ENCODE measurements around the gene HIP1R. TPM values are rescaled to one million over a fixed set of nuclear protein-coding genes. Genes with fewer than 3 reads are reported as not detected.

The HIP1R gene
- total RNA-seq, 1 experiment from 2014 or later, result 36.7 TPM

GRCh38 chr12:122790393-122791075 lies 44.7 kb upstream of the HIP1R start:
- DNase-seq (ENCODE audit: low read depth, low spot score) (no peak), ATAC-seq (no peak)
- in situ Hi-C loops (cut with HindIII; ENCODE audit: low pct_unique_long_range_greater_than_20kb, low sequenced_read_pairs) (no loop called here), intact Hi-C loops (cut with micrococcal nuclease; ENCODE audit: unreplicated experiment) (loop anchor here (10.0 kb wide), 1 partner anchor 164 kb away; no protein-coding TSS in a partner anchor)
- Histone ChIP-seq H3K27me3 (ENCODE audit: control insufficient read depth, insufficient read depth, low read length) (no peaks in the 10 kb centered on the region), H3K27ac (ENCODE audit: low read length) (no peak overlapping the region), H3K36me3 (ENCODE audit: control insufficient read depth, insufficient read depth, low read length) (no peaks in the 10 kb centered on the region), H3K9me3 (ENCODE audit: control insufficient read depth, insufficient read depth, low read depth, low read length) (no peaks in the 10 kb centered on the region), H3K4me1 (ENCODE audit: control insufficient read depth, insufficient read depth, low read length) (no peaks in the 10 kb centered on the region), H3K4me3 (ENCODE audit: low read depth in 2 of 2, low read length in 2 of 2) (no peak overlapping the region)
- POLR2A ChIA-PET, result interaction anchor here (0.5 to 0.6 kb wide), 2 partner anchors 10 to 14 kb away, joined by 3 read pairs; no protein-coding TSS in a partner anchor
- CTCF ChIA-PET, result interaction anchor here (0.5 to 0.6 kb wide), 2 partner anchors 15 to 161 kb away, joined by 3 to 7 read pairs; no protein-coding TSS in a partner anchor
- BruUV-seq (replicated peaks), result no TSS peak
- no peak for TF ChIP-seq CTCF (IDR thresholded peaks at IDR 0.05)
- no peak for TF ChIP-seq POLR2AphosphoS5 (IDR thresholded peaks at IDR 0.05; ENCODE audit: low read depth, low read length)
- TF ChIP-seq TCF7L2 (IDR thresholded peaks at IDR 0.05; ENCODE audit: low read depth, low read length), result no peak
- no peak for TF ChIP-seq REST (IDR thresholded peaks at IDR 0.05; ENCODE audit: insufficient read depth in 1 of 2, low read depth in 2 of 2, low read length in 1 of 2)
- no peak for TF ChIP-seq SIN3A (IDR thresholded peaks at IDR 0.05; ENCODE audit: borderline replicate concordance, insufficient read depth, low read depth, low read length)

- ChIA-PET POLR2A (no interaction called here), CTCF (interaction anchor here (0.6 to 2.6 kb wide), 8 partner anchors 11 to 159 kb away, joined by 3 to 21 read pairs (median 4); partner anchors contain the start of gene HIP1R)
- peak; percentile 81 for ATAC-seq
- DNase-seq (ENCODE audit: low read depth, low spot score), result peak; percentile 41
- H3K36me3 ChIP-seq (ENCODE audit: control insufficient read depth, insufficient read depth, low read length), result no peaks in the 10 kb centered on the region
- no peaks in the 10 kb centered on the region for H3K27me3 ChIP-seq (ENCODE audit: control insufficient read depth, insufficient read depth, low read length)
- peak; percentile 84 for TF ChIP-seq CTCF (IDR thresholded peaks at IDR 0.05)
- no peak for TF ChIP-seq REST (IDR thresholded peaks at IDR 0.05; ENCODE audit: insufficient read depth in 1 of 2, low read depth in 2 of 2, low read length in 1 of 2)
- no peak for TF ChIP-seq TCF7L2 (IDR thresholded peaks at IDR 0.05; ENCODE audit: low read depth, low read length)
- TF ChIP-seq POLR2AphosphoS5 (IDR thresholded peaks at IDR 0.05; ENCODE audit: low read depth, low read length), result no peak
- no peak for TF ChIP-seq SIN3A (IDR thresholded peaks at IDR 0.05; ENCODE audit: borderline replicate concordance, insufficient read depth, low read depth, low read length)
- H3K4me1 ChIP-seq (ENCODE audit: control insufficient read depth, insufficient read depth, low read length), result no peaks in the 10 kb centered on the region
- no peak overlapping the region for H3K4me3 ChIP-seq (ENCODE audit: low read depth in 2 of 2, low read length in 2 of 2)
- intact Hi-C loops (cut with micrococcal nuclease; ENCODE audit: unreplicated experiment) (loop anchor here (10.0 kb wide), 1 partner anchor 161 kb away; no protein-coding TSS in a partner anchor), in situ Hi-C loops (cut with HindIII; ENCODE audit: low pct_unique_long_range_greater_than_20kb, low sequenced_read_pairs) (no loop called here)
- H3K9me3 ChIP-seq (ENCODE audit: control insufficient read depth, insufficient read depth, low read depth, low read length), result no peaks in the 10 kb centered on the region
- no TSS peak for BruUV-seq (replicated peaks)
- H3K27ac ChIP-seq (ENCODE audit: low read length), result no peak overlapping the region
These were observed 41.6 kb upstream of the HIP1R start for GRCh38 chr12:122793685-122794106.
